Ovary (tissue), 3 donors: ENCODE data around the gene SPINT2.

ENCODE experiments used
- CTCF ChIP-seq, 3 donors: fragments of 450-650 bp in 2 of 3; fragments of 200-600 bp in 1 of 3; IDR thresholded peaks; one replicate each; pipeline versions ENCODE4 v1.5.1 to v1.8.0; 2016 to 2022; ENCODE audit warnings: antibody characterized with exemption in 3 of 3, mild to moderate bottlenecking in 1 of 3
- POLR2A ChIP-seq: fragments of 450-650 bp; IDR thresholded peaks from one replicate; pipeline ENCODE4 v1.6.1; 2017; ENCODE audit warnings: antibody characterized with exemption, mild to moderate bottlenecking, moderate library complexity
- donor health status: DM: no; HTN: no; CAD: no.

- no peak for TF ChIP-seq CTCF (IDR thresholded peaks at IDR 0.05)
- TF ChIP-seq POLR2A, result no peak
These were observed 26.3 kb downstream of the SPINT2 start for GRCh38 chr19:38290631-38291147.
